SHP77 treated with DMSO at 0.1 percent for 48 hours (cell line): ENCODE measurements around the gene SERPINB6.
"Not testable (repeated sequence)": the region's sequence is repeated elsewhere in the genome, so short reads cannot be mapped to it uniquely, and the experiment has no call there.

Experiments
- DNase-seq: peaks from one replicate; lab custom pipeline; 2025; lab: John Stamatoyannopoulos, UW

Gene SERPINB6

GRCh38 chr6:2938632-2939083, 32.7 kb downstream of the SERPINB6 start:
- peak; percentile 44 for DNase-seq

- no peak for DNase-seq
Measured at GRCh38 chr6:2938004-2938631, 33.2 kb downstream of the SERPINB6 start.

- DNase-seq = no peak
Measured at GRCh38 chr6:2937627-2938003, 33.8 kb downstream of the SERPINB6 start.

DNA sequence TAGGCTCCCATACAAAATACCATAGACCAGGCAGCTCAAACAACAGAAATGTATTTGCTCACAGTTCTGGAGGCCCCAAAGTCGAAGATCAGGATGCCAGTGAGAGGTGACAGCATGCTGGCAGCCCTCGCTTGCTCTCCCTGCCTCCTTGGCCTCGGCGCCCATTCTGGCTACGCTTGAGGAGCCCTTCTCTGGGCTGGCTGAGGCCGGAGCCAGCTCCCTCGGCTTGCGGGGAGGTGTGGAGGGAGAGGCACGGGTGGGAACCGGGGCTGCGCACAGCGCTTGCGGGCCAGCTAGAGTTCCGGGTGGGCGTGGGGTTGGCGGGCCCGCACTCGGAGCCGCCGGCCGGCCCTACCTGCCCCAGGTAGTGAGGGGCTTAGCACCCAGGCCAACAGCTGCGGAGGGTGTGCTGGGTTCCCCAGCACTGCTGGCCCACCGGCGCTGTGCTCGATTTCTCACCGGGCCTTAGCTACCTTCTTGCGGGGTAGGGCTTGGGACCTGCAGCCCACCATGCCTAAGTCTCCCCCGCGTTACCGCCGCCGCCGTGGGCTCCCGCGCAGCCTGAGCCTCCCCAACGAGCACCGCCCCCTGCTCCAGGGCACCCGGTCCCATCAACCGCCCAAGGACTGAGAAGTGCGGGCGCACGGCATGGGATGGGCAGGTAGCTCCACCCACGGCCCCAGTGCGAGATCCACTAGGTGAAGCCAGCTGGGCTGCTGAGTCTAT, 35.6 kb downstream of the SERPINB6 start:
- no peak for DNase-seq

- DNase-seq = no peak
Measured at GRCh38 chr6:2934057-2934456, 37.3 kb downstream of the SERPINB6 start.

GRCh38 chr6:2932911-2933310, 38.5 kb downstream of the SERPINB6 start:
- not testable (repeated sequence) for DNase-seq

DNA sequence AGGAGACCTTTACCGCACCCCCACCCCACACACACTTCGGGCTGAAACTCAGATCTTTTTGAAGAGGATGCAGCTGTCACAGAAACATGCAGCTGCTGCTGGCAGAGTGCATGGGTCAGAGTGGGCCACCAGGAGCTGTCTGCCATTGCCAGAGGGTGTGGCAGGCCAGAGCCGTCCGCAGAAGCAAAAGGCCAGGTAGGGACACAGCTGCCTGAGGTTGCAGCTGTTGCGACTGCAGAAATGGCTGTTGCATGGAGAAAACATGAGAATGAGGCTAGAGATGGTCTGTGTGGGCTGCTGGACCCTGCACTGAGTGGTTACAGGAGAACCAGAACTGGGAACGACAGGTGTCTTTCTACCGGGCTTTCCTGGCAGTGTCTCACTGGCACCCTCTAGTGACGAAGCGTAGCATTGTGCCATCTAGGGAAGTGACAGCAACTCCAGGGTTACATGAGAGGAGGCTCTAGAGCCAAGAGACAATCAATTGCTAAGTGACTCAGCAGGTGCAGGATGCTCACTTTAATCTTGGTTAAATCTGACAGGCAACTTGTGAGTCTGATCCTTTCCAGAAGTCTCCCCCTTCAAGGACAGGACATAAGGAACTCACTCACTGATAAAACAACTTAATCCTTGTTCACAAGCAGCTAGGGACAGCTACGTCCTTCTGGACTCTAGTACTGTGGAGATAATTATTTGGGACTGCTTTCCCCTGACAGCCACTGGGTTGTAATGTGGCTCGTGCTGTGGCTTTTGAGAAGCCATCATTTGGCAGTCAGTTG, 39.2 kb downstream of the SERPINB6 start:
- peak; percentile 51 for DNase-seq

DNA sequence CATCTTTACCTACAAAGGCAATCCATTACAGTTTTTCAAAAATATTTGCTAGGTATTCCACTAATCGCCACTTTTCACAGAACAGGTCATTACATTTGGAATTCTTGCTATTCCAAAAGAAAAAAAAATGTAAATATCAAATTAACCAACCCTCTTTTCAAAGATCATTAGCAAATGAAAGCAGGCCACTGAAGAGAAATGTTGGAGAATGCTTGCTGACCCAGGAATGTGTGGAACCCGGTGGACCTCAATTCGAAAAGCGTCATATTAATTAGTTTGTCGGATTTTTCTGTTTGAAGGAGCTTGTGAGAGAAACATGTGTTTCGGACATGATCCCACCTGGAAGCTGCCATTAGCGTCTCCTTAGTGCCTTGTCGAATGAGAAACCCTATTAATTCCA, 40.3 kb downstream of the SERPINB6 start:
- no peak for DNase-seq

- DNase-seq = not testable (repeated sequence)
Measured at GRCh38 chr6:2927931-2928330, 43.4 kb downstream of the SERPINB6 start.

DNA sequence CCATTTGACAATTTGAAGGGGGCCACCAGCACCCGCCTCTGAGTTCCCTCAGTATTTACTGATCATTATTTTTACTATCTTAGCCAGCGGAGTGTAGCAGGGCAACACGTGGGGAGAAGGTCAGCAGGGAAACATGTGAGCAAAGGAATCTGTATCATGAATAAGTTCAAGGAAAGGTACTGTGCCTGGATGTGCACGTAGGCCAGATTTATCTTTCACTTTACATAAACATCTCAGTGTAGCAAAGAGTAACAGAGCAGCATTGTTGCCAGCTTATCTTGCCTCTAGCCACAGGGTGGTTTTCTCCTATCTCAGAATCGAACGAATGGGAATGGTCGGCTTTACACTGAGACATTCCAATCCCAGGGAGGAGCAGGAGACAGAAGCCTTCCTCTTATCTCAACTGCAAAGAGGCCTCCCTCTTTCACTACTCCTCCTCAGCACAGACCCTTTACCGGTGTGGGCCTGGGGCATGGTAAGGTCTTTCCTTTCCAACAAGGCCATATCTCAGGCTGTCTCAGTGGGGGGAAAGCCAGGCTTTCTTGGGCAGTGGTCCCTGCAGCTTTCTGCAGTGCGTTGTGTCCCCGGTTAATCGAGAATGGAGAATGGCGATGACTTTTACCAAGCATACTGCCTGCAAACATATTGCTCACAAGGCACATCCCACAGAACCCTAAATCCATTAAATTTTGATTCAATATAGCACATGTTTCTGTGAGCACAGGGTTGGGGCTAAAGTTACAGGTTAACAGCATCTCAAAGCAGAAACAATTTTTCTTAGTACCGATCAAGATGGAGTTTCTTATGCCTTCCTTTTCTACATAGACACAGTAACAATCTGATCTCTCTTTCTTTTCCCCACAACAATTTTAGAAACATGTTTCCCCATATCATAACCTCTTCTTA, 45.3 kb downstream of the SERPINB6 start:
- not testable (repeated sequence) for DNase-seq

DNA sequence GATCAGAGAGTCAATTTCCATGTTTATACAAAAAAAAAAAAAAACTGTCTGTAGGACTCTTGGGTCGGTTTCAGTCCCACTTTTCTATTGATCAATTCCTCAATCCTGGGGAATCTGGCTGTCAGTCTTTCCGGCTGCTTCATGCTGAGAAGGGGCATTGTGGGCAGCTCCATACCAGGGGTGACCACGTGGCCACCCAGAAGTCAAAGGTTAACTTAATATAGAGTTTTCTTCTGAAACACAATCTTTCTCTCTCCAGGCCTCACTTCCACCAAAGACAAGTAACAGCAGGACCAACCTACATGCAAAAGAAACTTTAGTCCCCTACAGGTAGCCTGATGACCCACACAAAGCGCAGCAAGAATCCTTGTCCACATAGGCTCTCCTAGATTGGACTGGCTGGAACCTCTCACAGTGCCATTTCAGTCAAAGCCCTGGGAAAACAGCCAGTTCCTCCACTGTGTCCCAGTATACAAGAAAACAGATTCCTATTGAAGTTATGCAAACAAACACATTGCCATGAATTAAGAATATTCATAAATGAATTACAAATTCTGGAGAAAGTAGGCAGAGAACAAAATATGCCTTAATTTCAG, 49.7 kb downstream of the SERPINB6 start:
- no peak for DNase-seq

GRCh38 chr6:2920671-2921112, 50.7 kb downstream of the SERPINB6 start:
- DNase-seq = no peak

DNA sequence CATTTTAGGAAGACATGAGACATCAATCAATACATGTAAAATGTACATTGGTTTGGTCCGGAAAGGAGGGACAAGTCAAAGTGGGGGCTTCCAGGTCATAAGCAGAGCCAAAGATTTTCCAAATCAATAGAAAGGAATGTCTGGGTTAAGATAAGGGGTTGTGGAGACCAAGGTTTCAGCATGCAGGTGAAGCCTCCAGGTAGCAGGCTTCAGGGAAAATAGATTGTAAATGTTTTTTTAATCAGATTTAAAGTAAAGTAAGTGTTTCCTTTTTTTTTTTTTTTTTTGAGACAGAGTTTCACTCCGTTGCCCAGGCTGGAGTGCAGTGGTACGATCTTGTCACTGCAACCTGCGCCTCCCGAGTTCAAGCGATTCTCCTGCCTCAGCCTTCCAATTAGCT, 51.5 kb downstream of the SERPINB6 start:
- no peak for DNase-seq

- DNase-seq = no peak
Measured at GRCh38 chr6:2919401-2919800, 52.0 kb downstream of the SERPINB6 start.

DNA sequence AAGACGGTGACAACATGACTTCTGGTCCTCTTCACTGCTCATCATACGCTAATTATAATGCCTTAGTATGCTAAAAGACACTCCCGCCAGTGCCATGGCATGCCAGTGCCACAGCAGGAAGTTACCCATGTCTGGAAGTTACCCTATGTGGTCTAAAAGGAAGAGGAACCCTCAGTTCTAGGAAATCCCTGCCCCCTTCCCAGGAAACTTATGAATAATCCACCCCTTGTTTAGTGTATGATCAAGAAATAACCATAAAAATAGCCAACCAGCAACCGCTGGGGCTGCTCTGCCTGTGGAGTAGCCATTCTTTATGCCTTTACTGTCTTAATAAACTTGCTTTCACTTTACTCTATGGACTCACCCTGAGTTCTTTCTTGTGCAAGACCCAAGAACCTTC, 52.4 kb downstream of the SERPINB6 start:
- no peak for DNase-seq

- DNase-seq = no peak
Measured at GRCh38 chr6:2917801-2918445, 53.4 kb downstream of the SERPINB6 start.

DNA sequence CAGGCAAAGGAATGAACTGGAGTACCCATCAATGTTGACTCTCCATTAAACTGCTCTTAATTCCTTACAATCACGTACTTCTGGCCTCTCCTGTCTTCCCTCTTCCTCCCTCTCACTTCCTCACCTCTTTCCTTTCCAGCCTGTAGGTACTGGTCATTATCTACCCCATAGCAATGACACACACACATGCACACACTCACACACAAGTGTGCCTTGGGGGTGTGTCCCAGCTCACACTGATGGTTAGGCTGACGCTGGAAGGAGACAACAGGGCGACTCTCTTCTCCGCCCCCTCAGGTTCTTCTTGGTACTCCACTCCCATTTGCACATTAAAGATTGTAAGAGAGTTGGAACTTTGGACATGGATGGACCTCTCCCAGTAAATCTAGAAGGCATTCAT, 54.3 kb downstream of the SERPINB6 start:
- DNase-seq = no peak

- DNase-seq = no peak
Measured at GRCh38 chr6:2916158-2916925, 55.0 kb downstream of the SERPINB6 start.

DNA sequence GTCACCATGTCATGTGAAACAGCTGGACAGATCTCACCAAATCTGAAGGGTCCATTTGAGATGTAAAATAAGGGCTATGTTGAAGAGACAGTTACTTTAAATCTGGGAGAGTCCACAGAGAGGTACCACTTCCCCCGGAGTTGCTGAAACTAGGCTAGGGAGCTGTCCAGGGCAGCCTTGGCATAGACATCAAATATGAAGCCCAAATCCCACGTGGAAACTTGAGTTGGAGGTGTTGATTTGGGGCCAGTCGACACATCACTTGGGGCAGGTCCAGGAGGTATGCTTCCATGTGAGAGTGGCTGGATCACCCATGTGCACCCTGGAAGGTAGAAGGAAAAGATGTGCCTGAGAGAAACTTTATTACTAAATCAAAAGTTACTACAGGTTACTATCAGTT, 56.2 kb downstream of the SERPINB6 start:
- DNase-seq = no peak

GRCh38 chr6:2914318-2914660, 57.1 kb downstream of the SERPINB6 start:
- DNase-seq = no peak
